Activated CD4-positive, alpha-beta memory T cell treated with anti-CD3 and anti-CD28 coated beads, Interleukin-2, amount 10 ng/mL, durations not matched to agents 7 days and 5 days (primary cell): ENCODE results near the gene DIP2B. TPM values are rescaled to one million over a fixed set of nuclear protein-coding genes. Genes with fewer than 3 reads are reported as not detected.

Experiments used
- CTCF ChIA-PET: fragments of 350-600 bp; sonication (Branson Sonifier 250); formaldehyde crosslinking; loops from one replicate; lab custom pipeline; 2021; ENCODE audit warnings: antibody characterized with exemption, inconsistent platforms; lab: Charles Lee
- POLR2A ChIA-PET: fragments of 350-600 bp; sonication (Branson Sonifier 250); formaldehyde crosslinking; loops from one replicate; lab custom pipeline; 2021; ENCODE audit warnings: antibody characterized with exemption; lab: Charles Lee
- DNase-seq: peaks from one replicate; pipeline ENCODE4 v3.0.0-alpha.2; 2020
- H3K27ac Mint-ChIP-seq: one replicate; pipeline ENCODE4 v1.8.0; 2021; ENCODE audit warnings: mild to moderate bottlenecking, mixed read lengths
- H3K27me3 Mint-ChIP-seq: one replicate; pipeline ENCODE4 v1.8.0; 2021; ENCODE audit warnings: mixed read lengths
- H3K36me3 Mint-ChIP-seq: one replicate; pipeline ENCODE4 v1.8.0; 2021; ENCODE audit warnings: low read depth, mixed read lengths
- H3K4me1 Mint-ChIP-seq: one replicate; pipeline ENCODE4 v1.8.0; 2021; ENCODE audit warnings: mixed read lengths
- H3K4me3 Mint-ChIP-seq: one replicate; pipeline ENCODE4 v1.8.0; 2021; ENCODE audit warnings: mild to moderate bottlenecking, mixed read lengths
- H3K9me3 Mint-ChIP-seq: one replicate; pipeline ENCODE4 v1.8.0; 2021; ENCODE audit warnings: mixed read lengths
- total RNA-seq, 2 experiments: library from RNA; stranded (reverse); gene quantifications; one replicate each; pipeline ENCODE4 v1.2.3, GENCODE V29; 2021

DIP2B gene
- total RNA-seq, 2 experiments from 2014 or later: 20.3 to 22.9 TPM

DNA sequence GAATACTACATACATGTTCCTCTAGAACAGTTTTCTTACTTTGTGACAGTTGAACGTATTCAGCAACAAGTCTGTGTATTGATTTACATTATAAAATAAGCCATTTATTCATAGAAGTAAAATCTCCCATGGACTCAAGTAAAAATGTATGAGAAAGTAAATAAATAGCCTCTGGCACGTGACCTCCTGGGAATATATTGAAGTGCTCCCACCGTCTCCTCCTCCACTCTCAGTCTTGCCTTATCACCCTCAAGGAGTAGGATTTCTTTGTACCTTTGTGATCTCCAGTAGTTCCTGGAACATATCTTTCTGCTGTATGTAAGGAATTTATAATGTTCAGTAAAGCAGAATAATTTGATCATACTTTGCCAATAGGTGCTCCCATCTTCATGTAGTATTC is 90.9 kb downstream of the DIP2B start:
- no peaks in the 10 kb centered on the region for H3K9me3 Mint-ChIP-seq
- peaks cover 19% of the 10 kb centered on the region for H3K4me1 Mint-ChIP-seq
- H3K27ac Mint-ChIP-seq: no peak overlapping the region
- no peaks in the 10 kb centered on the region for H3K27me3 Mint-ChIP-seq
- DNase-seq: no peak
- no peaks in the 10 kb centered on the region for H3K36me3 Mint-ChIP-seq
- ChIA-PET POLR2A (no interaction called here), CTCF (interaction anchor here (1.0 kb wide), 1 partner anchor 8 kb away, joined by 3 read pairs; no protein-coding TSS in a partner anchor)
- no peak overlapping the region for H3K4me3 Mint-ChIP-seq

GRCh38 chr12:50597200-50598195 is 92.7 kb downstream of the DIP2B start:
- Mint-ChIP-seq H3K27me3 (no peaks in the 10 kb centered on the region), H3K36me3 (peaks cover 4% of the 10 kb centered on the region), H3K9me3 (no peaks in the 10 kb centered on the region), H3K4me1 (peaks cover 24% of the 10 kb centered on the region), H3K4me3 (no peak overlapping the region), H3K27ac (peak overlapping the region; percentile 7)
- peak; percentile 55 for DNase-seq
- ChIA-PET POLR2A (interaction anchor here (1.3 to 1.5 kb wide), 3 partner anchors 65 to 90 kb away, joined by 4 read pairs; no protein-coding TSS in a partner anchor), CTCF (interaction anchor here (0.9 to 1.0 kb wide), 2 partner anchors 42 to 92 kb away, joined by 3 to 4 read pairs; partner anchors contain the start of gene DIP2B)

DNA sequence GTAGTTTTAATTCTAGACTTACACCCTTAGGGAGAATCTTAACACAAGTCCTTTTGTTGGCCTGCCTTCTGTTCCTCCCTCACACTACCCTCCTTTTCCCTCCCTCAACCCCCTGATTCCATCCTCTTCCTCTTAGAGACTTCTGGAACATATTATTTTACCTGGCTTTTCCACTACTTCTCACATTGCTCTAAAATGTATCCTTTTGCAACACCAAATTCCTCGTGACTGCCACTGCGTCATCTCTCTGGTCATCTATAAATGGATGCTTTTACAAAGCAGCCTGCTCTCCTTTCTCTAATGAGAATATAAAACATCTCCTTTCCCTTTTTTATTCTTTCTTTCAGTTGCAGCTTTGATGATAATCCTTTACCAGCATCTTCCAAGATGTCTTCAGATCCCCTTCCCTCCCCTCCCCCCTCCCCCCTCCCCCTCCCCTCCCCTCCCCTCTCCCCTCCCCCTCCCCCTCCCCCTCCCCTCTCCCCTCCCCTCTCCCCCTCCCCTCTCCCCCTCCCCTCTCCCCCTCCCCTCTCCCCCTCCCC is 93.6 kb downstream of the DIP2B start:
- POLR2A ChIA-PET: interaction anchor here (1.4 to 1.5 kb wide), 2 partner anchors 66 to 89 kb away, joined by 4 read pairs; no protein-coding TSS in a partner anchor
- Mint-ChIP-seq H3K4me1 (peaks cover 24% of the 10 kb centered on the region), H3K4me3 (no peak overlapping the region), H3K9me3 (no peaks in the 10 kb centered on the region), H3K27me3 (no peaks in the 10 kb centered on the region), H3K36me3 (peaks cover 4% of the 10 kb centered on the region), H3K27ac (peak overlapping the region; percentile 8)
- DNase-seq: no peak
- CTCF ChIA-PET: interaction anchor here (1.2 kb wide), 1 partner anchor 41 kb away, joined by 3 read pairs; no protein-coding TSS in a partner anchor

GRCh38 chr12:50599366-50600095 is 94.7 kb downstream of the DIP2B start:
- Mint-ChIP-seq H3K4me1 (peaks cover 24% of the 10 kb centered on the region), H3K27me3 (no peaks in the 10 kb centered on the region), H3K36me3 (peaks cover 4% of the 10 kb centered on the region), H3K27ac (no peak overlapping the region), H3K4me3 (no peak overlapping the region), H3K9me3 (no peaks in the 10 kb centered on the region)
- DNase-seq: no peak
- CTCF ChIA-PET: interaction anchor here (1.2 kb wide), 2 partner anchors 40 to 90 kb away, joined by 3 read pairs; no protein-coding TSS in a partner anchor
- POLR2A ChIA-PET: no interaction called here

- Mint-ChIP-seq H3K9me3 (no peaks in the 10 kb centered on the region), H3K4me3 (no peak overlapping the region), H3K27me3 (no peaks in the 10 kb centered on the region), H3K4me1 (peaks cover 24% of the 10 kb centered on the region), H3K27ac (no peak overlapping the region), H3K36me3 (peaks cover 4% of the 10 kb centered on the region)
- POLR2A ChIA-PET: no interaction called here
- CTCF ChIA-PET: no interaction called here
- DNase-seq: no peak
These were observed 95.6 kb downstream of the DIP2B start for GRCh38 chr12:50600364-50600763.

- CTCF ChIA-PET: interaction anchor here (1.0 kb wide), 1 partner anchor 9 kb away, joined by 3 read pairs; no protein-coding TSS in a partner anchor
- POLR2A ChIA-PET: no interaction called here
These were observed 99.2 kb downstream of the DIP2B start for GRCh38 chr12:50603817-50604639.

GRCh38 chr12:50604640-50604920 is 99.8 kb downstream of the DIP2B start:
- no peak overlapping the region for H3K27ac Mint-ChIP-seq
- peaks cover 11% of the 10 kb centered on the region for H3K4me1 Mint-ChIP-seq
- ChIA-PET CTCF (no interaction called here), POLR2A (no interaction called here)
- H3K36me3 Mint-ChIP-seq: peaks cover 4% of the 10 kb centered on the region
- no peaks in the 10 kb centered on the region for H3K27me3 Mint-ChIP-seq
- no peaks in the 10 kb centered on the region for H3K9me3 Mint-ChIP-seq
- no peak overlapping the region for H3K4me3 Mint-ChIP-seq
- no peak for DNase-seq

More at GRCh38 chr12:50603817-50604639, 99.2 kb downstream of the DIP2B start:
- peaks cover 4% of the 10 kb centered on the region for H3K36me3 Mint-ChIP-seq
- H3K27me3 Mint-ChIP-seq: no peaks in the 10 kb centered on the region
- H3K4me3 Mint-ChIP-seq: no peak overlapping the region
- no peak for DNase-seq
- no peak overlapping the region for H3K27ac Mint-ChIP-seq
- H3K4me1 Mint-ChIP-seq: peaks cover 11% of the 10 kb centered on the region
- no peaks in the 10 kb centered on the region for H3K9me3 Mint-ChIP-seq

DNA sequence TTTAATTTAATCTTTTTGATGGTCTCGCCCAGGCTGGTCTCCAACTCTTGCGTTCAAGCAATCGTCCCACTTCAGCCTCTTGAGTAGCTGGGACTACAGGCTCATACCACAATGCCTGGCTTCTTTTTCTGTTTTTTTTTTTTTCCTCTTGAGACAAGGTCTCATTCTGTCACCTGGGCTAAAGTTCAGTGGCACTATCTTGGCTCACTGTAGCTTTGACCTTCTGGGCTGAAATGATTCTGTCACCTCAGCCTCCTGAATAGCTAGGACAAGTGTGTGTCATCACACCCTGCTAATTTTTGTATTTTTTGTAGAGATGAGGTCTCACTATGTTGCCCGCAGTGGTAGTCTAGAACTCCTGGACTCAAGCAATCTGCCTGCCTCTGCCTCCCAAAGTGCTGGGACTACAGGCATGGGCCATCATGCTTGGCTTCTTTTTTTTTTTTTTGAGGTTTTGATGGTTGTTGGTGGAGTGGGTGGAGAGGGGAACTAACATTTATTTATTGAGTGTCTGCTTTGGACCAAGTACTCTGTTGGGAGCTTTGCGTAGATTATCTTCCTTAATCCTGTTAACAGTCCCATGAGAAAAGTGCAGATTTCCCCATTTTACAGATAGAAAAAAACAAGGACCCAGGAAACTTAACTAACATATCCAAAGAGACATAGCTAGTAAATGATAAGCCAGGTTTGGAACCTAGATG is 102.0 kb downstream of the DIP2B start:
- Mint-ChIP-seq H3K36me3 (peaks cover under 1% of the 10 kb centered on the region), H3K4me3 (no peak overlapping the region), H3K9me3 (no peaks in the 10 kb centered on the region), H3K27me3 (no peaks in the 10 kb centered on the region), H3K27ac (no peak overlapping the region), H3K4me1 (no peaks in the 10 kb centered on the region)
- ChIA-PET POLR2A (no interaction called here), CTCF (no interaction called here)
- no peak for DNase-seq

DNA sequence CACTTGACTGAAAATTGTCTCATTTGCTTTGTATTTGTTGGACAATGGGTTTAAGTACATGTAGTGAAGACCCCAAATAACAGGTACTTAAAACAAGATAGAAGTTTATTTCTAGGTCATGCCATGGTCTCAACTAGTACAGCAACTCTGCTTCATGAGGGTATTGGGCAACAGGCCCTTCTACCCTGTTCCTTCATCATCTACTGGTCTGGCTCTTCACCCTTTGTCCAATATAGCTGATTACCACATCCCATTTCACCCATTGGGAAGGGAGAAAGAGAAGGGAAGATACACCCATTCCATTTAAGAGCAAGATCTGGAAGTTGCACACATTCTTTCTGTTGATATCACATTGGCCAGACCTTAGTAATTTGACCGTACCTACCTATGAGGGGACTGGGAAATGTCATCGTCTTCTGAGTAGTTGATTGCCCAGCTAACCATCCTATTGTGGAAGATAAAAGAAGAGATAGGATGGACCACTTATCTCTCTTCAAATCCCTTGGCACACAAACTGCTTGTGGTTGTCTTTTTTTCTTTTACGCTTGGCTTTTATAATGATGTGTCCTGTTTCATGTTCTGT is 104.6 kb downstream of the DIP2B start:
- H3K4me3 Mint-ChIP-seq: no peak overlapping the region
- no peak overlapping the region for H3K27ac Mint-ChIP-seq
- no peaks in the 10 kb centered on the region for H3K4me1 Mint-ChIP-seq
- no peak for DNase-seq
- POLR2A ChIA-PET: no interaction called here
- H3K9me3 Mint-ChIP-seq: no peaks in the 10 kb centered on the region
- H3K36me3 Mint-ChIP-seq: no peaks in the 10 kb centered on the region
- H3K27me3 Mint-ChIP-seq: no peaks in the 10 kb centered on the region
- CTCF ChIA-PET: interaction anchor here (1.0 kb wide), 1 partner anchor 498 kb away, joined by 3 read pairs; the partner anchor contains the start of gene COX14

- Mint-ChIP-seq H3K36me3 (no peaks in the 10 kb centered on the region), H3K9me3 (no peaks in the 10 kb centered on the region), H3K27me3 (no peaks in the 10 kb centered on the region), H3K4me3 (no peak overlapping the region), H3K27ac (no peak overlapping the region), H3K4me1 (no peaks in the 10 kb centered on the region)
- CTCF ChIA-PET: no interaction called here
- POLR2A ChIA-PET: no interaction called here
- DNase-seq: no peak
These were observed 105.4 kb downstream of the DIP2B start for GRCh38 chr12:50610171-50610570.

DNA sequence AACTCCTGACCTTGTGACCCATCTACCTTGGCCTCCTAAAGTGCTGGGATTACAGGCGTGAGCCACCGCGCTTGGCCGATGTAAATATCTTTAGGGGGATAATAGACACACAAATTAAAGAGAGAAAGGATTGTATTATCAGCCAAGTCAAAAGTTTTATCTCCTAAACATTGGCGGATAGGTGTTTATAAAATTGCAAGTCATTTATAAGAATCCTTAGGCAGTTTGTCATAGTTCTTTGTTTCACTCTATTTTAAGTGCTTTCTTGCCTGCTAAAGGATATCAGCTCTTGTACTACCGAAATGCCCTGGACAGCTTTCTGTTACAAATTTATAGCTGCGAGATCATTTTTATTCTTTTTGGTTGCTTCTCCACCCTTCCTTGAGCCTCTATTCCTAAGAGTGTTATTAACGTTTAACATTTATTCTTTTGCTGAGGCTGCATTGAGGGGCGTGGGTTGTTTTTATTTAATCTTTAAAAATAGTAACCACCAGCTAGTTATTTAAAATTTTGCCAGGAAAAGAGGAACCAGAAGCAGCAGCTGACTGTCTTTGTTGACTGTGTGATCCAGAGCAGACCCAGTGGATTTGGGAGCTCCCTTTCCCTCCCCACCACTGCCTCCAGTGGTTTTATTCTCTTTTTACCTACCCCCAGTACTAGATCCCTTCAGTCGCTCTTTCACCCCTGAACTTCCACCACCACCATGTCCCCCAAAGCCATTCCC is 106.4 kb downstream of the DIP2B start:
- Mint-ChIP-seq H3K4me1 (no peaks in the 10 kb centered on the region), H3K27ac (no peak overlapping the region), H3K36me3 (no peaks in the 10 kb centered on the region), H3K4me3 (no peak overlapping the region), H3K27me3 (no peaks in the 10 kb centered on the region), H3K9me3 (no peaks in the 10 kb centered on the region)
- ChIA-PET CTCF (no interaction called here), POLR2A (no interaction called here)
- DNase-seq: no peak
